GM12872 (cell line): ENCODE results near the gene CACNB2.

ENCODE experiments used
- CTCF ChIP-seq: IDR thresholded peaks from 3 replicates; pipeline ENCODE4 v1.5.1; 2011; ENCODE audit warnings: low read depth, mild to moderate bottlenecking, low read length, moderate library complexity; ENCODE audit not compliant: insufficient read depth

Gene CACNB2

DNA sequence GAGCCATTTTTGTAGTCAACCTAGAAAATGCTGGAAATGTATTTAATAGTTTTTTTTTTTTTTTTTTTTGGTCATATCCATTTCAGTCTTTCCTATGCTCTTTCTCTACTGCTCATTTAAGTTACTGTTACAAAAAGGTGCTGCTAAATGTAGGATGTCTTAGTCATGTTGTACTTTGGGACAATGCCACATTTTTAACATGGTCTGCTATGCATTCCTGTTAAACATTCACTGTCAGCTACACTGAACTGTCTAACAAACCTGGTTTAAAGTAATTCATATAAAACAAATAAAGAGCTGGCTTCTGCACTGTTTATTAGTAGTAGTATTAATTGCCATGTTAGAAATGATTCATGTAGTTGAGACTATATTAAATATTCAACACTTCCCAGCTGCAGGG is 402.6 kb downstream of the CACNB2 start:
- no peak for TF ChIP-seq CTCF

GRCh38 chr10:18545621-18546305 is 405.5 kb downstream of the CACNB2 start:
- TF ChIP-seq CTCF, result no peak

DNA sequence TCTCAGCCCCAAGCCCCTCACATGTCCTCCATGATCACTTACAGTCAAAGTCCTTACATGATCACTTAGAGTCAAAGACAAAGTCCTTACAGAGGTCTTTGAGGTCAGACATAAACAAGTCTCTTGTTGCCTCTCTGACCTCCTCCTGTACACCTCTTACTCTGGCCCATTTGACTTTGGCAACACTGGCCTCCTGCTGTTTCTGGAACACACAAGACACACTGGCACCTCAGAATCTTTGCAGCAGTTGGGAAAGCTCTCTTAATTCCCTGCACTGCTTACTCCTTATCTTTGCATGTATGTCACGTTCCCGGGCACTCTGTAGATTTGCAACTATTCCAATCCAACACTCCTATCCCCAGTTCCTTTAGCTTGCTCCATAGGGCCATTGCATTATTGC is 408.9 kb downstream of the CACNB2 start:
- no peak for TF ChIP-seq CTCF

GRCh38 chr10:18551473-18551872 is 411.2 kb downstream of the CACNB2 start:
- TF ChIP-seq CTCF, result no peak

- TF ChIP-seq CTCF, result no peak
These were observed 414.3 kb downstream of the CACNB2 start for GRCh38 chr10:18554479-18554878.

DNA sequence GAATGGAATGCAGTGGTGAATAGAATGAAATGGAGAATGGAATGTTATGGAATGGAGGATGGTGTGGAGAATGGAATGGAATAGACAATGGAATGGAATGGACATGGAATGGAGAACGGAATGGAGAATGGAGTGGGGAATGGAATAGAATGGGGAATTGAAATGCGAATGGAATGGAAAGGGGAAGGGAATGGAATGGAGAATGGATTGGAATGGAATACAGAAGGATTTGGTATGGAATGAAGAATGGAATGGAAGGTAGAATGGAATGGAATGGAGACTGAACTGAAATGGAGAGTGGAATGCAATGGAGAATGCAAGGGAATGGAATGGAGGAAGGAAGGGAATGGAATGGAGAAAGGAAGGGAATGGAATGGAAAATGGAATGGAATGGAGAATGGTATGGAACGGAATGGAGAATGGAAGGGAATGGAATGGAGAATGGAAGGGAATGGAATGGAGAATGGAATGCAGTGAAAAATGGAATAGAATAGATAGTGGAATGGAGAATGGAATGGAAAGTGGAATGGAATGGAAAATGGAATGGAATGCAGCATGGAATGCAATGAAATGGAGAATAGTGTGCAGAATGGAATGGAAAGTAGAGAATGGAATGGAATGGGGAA is 416.4 kb downstream of the CACNB2 start:
- no peak for TF ChIP-seq CTCF

- no peak for TF ChIP-seq CTCF
These were observed 417.7 kb downstream of the CACNB2 start for GRCh38 chr10:18557960-18558359.
